Stimulated activated CD8-positive, alpha-beta memory T cell treated with anti-CD3 and anti-CD28 coated beads, Interleukin-7, amount 100 ng/mL, for 48 hours (primary cell): ENCODE results near the gene HNRNPF.
"Not testable (repeated sequence)": the region's sequence is repeated elsewhere in the genome, so short reads cannot be mapped to it uniquely, and the experiment has no call there.

ENCODE experiments used
- DNase-seq, 2 donors: peaks; one replicate each; pipeline ENCODE4 v3.0.0-alpha.2; 2020; ENCODE audit warnings: low read depth in 1 of 2; ENCODE audit errors: extremely low read depth in 1 of 2

Gene HNRNPF

DNA sequence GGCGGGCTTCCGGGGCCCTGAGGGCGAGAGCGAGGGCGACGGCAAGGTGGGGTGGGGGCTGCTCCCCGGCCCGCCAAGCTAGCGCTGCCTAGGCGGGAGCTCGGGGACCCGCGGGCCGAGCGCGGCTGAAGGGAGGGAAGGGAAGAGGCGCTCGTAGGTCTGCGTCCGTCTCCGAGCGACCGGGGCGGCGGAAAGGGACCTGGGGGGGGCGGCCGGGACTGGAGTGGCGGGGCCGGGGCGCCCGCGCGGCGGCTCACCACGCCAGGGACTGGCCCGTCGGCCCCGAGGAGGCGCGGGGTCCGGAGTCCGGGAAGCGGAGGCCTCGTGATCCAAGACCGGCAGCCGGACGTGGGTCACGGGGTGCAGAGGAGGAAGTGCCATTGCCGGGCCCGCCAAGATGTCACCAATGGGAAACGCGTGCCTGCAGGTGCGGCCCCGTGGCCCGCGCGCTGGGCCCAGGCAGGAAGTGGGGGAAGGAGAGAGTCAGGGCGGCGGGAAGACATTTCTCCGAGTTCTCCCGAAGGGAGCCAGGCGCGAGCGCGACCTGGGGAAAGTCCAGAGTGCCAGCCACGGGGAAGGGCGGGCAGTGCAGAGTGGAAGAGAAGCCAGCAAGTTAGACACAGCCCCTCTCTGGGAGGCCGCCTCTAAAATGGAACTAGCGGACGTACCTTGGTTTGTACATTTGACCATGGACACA is 11.9 kb downstream of the HNRNPF start:
- peak; percentile 67 to 78 for DNase-seq

DNA sequence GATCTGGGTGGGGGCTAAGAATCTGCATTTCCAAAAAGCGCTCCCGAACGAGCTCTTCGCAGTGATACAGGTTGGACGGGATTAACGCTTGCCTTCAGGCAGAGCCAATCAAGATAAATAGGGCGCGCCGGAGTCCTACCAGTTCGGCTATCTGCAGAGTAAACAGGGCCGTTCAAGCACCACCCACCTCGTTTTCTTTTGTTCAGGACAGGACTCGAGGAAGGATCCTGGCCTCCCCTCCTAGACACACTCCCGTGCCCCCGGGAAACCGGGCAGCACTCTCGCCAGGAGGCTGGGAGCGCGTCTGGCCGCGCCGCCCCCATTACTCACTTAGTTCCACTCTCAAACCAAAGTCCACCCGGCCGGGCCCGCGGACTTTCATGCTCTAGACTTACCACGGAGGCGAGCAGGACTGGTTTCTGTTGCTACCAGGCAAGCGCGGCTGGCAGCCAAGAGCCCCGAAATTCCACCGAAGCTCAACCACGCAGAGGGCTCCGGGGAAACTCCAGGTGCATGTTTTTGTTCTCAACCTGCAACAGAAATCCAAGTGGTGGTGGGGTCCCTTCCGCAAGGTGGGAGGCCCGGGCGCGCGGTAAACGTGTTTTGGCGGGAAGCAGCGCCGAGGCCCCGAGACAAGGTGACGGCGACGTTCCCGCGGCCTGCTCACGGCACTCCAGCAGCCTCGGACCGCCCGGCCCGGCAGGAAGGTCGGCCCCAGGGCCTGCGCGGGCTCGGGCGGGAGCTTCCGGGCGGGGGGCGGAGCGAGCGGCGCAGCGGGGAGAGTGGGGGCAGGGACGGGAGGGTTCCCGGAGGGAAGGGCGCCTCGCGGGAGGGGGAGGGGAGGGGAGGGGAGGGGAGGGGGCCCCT is 12.7 kb downstream of the HNRNPF start:
- DNase-seq, result peak; percentile 68 to 69

DNA sequence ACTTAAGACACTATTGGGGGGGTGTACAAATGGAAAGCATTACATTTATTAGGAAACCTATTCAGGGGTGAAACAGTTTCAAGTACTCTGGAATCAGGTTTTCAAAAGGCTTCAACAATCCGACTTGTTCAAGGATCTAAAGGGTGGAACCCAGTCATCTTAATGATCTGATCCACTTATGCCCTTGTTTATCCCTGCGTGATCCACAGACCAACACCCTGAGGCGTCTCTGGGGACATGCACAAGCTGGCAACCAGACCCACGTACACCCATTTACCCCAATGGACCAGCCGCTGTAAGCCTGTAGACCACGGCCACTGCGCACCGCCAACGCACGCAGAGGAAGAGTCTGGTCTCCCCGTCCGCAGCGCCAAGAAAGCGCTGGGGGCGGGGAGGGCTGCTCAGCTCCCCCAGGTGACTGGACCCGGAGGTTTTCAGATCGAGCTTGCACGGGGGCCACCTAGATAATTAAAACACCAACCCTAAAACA is 13.4 kb downstream of the HNRNPF start:
- no peak for DNase-seq

DNA sequence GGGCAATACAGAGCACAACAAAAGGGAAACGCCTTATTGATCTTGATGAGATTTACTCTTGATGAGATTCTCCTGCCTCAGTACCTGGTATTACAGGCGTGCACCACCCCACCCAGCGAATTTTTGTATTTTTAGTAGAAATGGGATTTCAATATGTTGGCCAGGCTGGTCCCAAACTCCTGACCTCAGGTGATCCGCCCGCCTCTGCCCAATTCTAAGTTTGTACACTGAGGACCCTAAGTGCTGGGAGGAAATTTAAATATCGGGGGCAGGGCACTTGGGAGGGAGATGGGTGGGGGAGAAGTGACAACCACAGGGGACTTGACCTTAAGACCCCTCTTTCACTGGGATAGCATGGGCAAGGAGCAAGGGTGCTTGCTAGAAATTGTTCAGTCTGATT is 14.1 kb downstream of the HNRNPF start:
- no peak for DNase-seq

DNA sequence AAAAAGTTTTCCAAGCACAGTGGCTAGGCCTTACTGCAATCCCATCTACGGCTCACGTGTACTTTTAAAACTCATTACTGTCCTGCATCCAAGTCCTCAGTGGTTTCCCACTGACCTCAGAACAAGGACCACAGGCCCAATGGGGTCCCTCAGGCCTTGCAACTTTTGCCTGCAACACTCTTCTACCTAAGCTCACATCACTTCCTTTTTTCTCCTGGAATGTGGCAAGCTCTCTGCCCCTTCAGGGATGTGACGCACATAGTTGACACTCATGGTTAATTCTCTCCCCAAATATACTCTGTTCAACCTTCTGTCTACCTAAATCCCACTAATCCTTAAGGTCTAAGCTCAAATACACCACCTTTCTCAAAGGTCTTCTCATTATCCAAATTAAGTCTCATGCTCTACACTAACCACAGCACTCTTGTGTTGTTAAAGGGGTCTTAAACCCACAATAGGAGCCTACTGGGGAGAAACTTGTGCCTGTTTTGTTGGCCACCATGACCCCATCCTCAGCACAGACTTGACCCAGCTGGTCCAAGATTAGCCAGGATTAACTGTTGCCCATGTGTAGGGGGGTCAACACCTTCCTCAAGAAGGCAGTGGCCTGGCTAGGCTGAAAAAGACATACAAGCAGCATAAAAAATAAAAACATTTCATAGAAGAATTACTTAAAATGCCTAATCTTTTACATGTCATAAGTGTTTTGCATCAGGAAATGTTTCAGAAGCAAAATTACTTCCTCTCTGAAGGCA is 15.2 kb downstream of the HNRNPF start:
- DNase-seq, result no peak

DNA sequence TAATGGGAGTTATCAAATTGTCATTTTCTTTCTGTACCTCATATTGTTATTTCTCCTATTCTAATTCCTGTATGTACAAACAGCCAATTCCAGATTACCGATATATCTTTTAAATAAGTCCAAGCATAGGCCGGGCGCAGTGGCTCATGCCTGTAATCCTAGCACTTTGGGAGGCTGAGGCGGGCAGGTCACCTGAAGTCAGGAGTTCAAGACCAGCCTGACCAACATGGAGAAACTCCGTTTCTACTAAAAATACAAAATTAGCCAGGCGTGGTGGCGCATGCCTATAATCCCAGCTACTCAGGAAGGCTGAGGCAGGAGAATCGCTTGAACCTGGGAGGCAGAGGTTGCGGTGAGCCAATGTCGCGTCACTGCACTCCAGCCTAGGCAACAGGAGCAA is 15.8 kb downstream of the HNRNPF start:
- DNase-seq, result not testable (repeated sequence)

DNA sequence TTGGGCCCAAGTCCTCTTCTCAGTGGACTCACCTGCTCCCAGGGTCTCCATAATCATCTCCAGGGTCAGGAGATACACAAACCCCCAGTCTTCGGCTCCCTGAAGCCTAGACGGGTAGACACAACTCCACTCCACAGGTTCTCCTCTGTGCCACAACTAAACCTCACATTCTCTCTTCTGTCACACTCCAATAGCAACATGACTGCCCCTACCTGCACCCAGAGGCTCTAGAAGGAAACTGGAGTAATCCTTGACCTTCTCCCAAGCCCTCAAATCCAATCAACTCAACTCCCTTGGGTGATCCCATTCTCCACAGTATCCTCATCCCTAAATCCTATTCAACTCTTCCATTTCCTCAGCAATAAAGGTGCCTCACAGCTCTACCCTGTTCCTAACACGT is 16.2 kb downstream of the HNRNPF start:
- DNase-seq, result no peak

DNA sequence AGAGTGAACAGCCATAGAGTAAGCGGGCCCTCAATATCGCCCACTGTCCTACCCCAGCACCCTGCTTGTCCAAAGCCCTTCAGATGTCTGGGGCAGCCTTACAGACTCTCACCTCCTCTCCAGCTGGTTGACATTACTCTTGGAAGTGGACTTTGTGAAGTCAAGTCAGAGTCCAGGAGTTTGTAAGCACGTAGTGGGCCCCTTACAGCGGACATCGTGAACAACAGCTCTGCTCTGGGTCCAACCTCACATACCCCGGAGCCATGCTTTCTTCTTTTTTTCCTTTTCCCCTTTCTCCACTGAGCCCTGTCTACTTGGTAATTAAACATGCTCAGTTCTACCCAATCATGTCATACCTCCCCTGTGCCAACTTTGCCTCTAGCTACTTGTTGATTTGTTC is 17.5 kb downstream of the HNRNPF start:
- DNase-seq, result no peak

DNA sequence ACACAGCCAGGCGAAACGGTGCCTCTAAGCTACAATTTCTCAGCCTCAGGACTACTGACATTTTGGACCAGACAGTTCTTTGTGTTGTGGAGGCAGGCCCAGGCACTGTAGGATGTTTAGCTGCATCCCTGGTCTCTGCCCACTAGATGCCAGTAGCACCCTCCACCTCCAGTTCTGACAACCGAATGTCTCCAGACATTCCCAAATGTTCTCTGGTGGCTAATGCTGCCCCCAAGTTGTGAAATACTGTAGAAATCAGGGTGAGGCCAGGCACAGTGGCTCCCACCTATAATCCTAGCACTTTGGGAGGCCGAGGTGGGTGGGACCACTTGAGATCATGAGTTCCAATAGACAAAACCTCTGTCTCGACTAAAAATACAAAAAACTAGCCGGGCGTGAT is 18.2 kb downstream of the HNRNPF start:
- DNase-seq, result no peak

DNA sequence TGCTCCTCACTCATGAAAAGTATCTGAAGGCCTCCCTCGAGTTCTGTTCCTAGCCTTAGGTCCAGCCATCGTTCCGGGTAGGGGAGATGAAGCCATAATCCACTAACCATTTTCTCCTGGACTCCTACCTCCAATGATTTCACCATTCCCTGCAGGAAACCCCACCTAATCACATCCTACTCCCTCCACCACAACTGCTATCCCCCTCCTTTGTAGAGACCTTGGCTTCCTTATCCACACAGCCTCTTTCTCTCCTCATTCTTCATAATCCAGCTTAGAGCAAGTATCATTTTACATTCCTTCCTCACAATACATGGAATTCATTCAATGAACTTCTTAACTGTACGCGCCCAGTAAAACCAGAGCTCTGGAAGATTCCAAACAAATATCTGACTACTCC is 18.7 kb downstream of the HNRNPF start:
- no peak for DNase-seq

DNA sequence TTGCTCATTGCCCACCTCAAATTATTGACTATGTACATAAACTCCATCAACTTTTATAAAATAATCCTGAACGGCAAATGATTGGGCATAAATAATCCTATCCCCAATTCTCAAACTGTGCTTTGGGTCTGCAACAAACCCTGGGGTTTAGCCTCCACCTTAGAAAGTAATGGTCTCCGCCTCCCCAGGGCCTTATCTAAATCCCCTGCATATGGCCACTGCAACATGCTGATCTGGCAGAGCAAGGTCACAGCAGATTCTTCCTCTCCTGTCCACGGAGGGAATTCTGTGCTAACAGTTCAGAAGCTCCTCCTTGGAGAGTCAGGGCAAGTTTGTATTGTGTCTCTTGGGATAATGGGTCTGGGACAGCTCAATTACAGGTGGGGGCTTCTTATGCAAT is 19.1 kb downstream of the HNRNPF start:
- DNase-seq, result no peak

DNA sequence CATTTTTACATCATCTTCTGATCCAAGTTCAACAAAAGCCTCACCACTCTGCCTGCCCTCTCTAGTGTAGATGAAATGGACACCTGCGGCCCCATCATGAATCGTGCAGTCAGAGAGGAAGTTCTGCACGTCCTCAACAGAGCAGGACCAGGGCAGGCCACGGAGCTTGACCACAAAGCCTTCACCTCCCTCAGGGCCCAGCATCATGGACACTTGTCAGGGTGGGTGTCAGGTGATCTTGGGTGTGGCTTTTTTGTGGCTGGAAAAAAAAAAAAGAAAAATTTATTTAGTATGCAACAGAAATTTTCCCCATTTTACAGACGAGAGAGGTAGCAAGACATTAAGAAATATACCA is 21.3 kb downstream of the HNRNPF start:
- DNase-seq, result no peak

DNA sequence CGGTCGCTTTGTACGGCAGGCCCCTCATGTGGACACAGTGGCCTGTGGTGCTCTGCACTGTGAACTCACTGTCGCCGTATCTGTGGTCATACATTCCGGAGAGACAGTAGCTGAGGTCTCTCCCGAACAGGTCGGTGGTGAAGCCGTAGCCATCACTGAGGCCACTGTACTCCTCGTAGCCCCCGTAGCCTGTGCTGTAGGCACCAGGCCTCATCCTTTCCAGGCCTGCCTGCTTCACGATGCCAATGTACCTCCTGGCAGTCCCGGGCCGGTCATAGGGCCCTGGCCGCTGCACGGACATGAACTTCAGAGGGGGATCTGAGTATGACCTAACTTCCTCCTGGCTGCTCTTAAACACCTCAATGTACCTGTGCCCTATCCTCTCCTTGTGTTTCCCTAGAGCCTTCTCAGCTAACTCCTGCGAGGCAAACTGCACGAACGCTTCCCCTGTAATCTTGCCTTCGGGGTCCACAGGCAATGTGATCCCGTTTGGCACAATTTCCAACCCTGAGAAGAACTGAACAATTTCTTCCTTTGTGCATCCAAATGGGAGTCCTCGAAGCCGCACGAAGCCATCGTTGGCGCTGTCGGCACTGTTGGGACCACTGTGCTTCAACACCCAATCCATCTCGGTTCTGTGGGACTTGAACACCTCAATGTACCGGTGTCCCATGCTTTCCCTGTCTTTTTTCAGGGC is 21.9 kb downstream of the HNRNPF start:
- no peak for DNase-seq

DNA sequence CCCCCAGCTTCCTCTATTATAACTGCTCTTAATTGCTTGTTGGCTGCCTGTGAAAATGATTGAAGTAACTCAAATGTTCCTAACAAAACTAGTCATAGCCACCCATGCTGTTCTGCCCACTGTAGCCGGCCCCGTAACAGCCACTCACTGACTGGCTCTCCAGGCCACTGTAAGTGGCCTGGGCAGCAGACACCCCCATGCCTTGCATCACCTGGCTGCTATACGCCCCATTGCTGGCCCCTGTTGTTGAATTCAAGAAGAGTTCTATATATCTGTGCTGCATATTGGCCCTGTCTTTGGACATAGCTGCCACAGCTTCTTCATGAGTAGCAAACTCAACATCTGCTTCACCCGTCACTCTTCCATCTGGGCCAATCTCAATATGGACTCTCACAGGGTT is 22.4 kb downstream of the HNRNPF start:
- DNase-seq, result no peak

DNA sequence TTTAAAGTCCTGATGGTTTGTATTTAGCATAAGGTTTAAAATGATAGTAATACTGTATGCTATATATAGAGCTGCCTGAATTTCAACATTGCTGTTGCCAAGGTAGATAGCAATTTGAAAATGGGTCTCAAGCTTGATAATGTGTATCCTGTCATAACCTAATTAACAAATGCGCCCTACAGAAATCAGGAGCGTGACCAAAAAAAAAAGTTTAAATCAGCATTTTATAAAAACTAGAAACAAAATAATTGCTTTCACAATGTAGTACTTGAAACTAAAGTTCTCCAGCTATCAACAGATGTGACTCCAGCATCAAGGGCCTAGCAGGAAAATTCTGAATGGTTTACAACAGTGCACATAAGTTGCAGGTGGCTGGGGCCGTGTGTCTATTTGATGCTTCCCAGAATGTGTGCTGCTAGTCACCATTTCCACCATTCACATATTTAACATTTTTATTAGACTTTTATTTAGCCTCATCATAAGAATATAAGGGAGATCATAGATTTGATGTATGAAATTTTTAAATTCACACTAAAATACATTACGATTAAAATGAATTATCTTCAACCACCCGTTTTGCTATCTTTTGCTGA is 23.5 kb downstream of the HNRNPF start:
- DNase-seq, result no peak

DNA sequence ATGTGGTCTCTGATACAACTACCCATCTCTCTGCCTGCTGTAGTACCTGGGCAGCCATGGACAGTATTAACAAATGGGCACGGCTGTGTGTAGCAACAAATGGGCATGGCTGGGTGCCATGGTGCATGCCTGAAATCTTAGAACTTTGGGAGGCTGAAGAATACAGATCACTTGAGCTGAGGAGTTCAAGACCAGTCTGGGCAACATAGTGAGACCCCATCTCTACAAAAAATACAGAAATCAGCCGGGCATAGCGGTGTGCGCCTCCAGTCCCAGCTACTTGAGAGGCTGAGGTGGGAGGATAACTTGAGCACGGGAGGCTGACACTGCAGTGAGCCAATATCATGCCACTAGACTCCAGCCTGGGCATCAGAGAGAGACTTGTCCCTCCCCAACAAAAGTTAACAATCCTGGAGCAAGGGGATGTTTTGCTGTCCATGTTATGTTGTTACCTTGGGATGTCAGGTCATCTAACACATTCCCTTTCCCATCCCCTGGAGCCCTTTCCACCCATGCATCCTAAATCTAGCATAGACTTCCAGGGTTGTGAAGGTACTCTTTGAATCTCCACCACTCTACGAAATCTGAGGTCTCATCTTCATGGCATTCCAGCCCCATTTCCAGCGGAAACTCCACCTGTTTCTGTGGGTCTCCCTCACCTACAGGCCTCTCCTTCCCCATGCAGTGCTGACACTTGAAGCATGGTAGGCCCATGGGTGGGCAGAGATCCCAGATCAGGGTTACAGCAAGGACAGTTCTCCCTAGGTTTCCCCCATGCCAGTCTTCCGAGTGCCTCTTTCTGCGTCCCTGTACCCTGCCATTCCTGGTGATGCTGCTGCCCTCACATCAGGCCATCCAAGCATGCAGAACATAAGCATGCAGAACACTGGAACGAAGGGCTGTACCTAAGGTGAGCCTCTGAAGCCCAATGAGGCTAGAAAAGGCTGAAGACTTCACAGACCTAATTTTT is 24.4 kb downstream of the HNRNPF start:
- DNase-seq, result no peak

DNA sequence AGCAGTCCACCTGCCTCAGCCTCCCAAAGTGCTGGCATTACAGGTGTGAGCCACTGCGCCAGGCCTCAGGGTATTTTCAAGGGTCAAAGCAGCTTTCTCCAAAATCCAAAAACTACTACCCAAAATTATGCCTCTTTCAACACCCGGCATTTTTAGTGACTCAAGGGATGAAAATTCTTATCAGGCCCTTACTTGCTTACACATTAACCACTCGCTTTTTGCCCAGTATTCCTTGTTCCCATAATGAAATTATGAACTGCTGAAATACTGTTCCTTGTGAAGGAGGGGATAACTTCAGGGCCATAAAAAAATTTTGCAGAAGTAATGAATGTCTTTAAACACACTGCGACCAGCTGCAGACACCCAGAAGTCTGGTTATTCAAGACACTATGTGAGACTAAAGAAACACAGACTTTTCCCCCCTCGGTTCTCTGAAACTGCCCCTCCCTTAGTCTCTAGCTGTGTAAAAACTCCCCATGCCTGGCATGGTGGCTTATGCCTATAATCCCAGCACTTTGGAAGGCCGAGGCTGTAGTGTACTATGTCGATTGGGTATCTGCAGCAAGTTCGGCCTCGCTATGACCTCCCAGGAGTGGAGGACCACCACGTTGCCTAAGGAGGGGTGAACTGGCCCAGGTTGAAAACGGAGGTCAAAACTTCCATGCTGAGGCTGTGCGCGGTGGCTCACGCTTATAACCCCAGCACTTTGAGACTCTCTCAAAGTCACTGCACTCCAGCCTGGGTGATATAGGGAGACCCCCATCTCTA is 25.6 kb downstream of the HNRNPF start:
- no peak for DNase-seq

DNA sequence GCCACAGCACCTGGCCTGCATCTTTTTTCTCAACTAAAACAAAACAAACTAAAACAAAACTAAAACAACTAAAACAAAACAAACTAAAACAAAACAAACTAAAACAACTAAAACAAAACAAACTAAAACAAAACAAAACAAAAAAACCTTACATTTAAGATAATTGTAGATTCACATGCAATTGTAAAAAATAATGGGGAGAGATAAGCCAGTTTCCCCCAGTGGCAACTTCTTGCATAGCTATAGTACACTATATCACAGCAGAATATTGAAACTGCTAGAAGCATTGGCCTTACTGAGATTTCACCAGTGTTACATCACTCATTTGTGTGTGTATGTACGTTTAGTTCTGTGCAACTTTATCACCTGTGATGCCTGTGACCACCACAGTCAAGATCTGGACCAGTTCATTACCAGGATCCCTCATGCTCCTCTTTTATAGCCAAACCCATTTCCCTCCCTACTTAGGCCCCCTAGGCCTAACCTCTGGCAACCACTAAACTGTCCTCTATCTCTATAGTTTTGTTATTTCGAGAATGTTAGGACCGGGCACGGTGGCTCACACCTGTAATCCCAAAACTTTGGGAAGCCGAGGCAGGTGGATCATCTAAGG is 28.3 kb downstream of the HNRNPF start:
- no peak for DNase-seq
